ENCODE data around the gene PRG2. TPM values are rescaled to one million over a fixed set of nuclear protein-coding genes. Genes with fewer than 3 reads are reported as not detected.

The PRG2 gene
- total and polyA plus RNA-seq, 9 of the 15 experiments (the other 6 are each of a cell fraction or from before 2014, with no cell fraction given), result 1.8 to 78.0 (median 26.6) TPM

- ChIA-PET CTCF (ENCODE audit: low intra/inter-chr PET ratio) (no interaction called here), POLR2A (interaction anchor here (1.7 kb wide), 2 partner anchors 8 to 16 kb away, joined by 4 to 7 read pairs; partner anchors contain the start of gene SLC43A3)
- no peak for ATAC-seq
- Histone ChIP-seq H3K9me1 (ENCODE audit: control insufficient read depth, insufficient read depth, low read length) (no peaks in the 10 kb centered on the region), H2AFZ (ENCODE audit: low read depth, low read length) (no peak overlapping the region), H3K79me2 (ENCODE audit: control insufficient read depth, insufficient read depth, low read length) (no peaks in the 10 kb centered on the region), H3K36me3 (ENCODE audit: control insufficient read depth, insufficient read depth, low read length) (no peaks in the 10 kb centered on the region), H3K4me2 (ENCODE audit: insufficient read depth, low read length) (no peak overlapping the region), H3K27ac (ENCODE audit: extremely low read depth, low read depth, low read length) (no peak overlapping the region), H4K20me1 (replicated peaks; ENCODE audit: control insufficient read depth, insufficient read depth, low read length) (no peaks in the 10 kb centered on the region), H3K4me3 (no peak overlapping the region), H3K9me3 (replicated peaks; ENCODE audit: control insufficient read depth, insufficient read depth, low read depth, low read length) (no peaks in the 10 kb centered on the region), H3K27me3 (ENCODE audit: control insufficient read depth in 2 of 2, insufficient read depth in 2 of 2, low read length in 2 of 2) (no peaks in the 10 kb centered on the region; a peak in 1 of 5 replicates), H3K9ac (ENCODE audit: insufficient read depth in 1 of 2, low read depth in 2 of 2, low read length in 2 of 2) (no peak overlapping the region), H3K4me1 (replicated peaks in 1 of 2; ENCODE audit: control insufficient read depth in 2 of 2, insufficient read depth in 2 of 2, low read length in 2 of 2) (peaks cover 12 to 36% of the 10 kb centered on the region in 2 experiments)
- no TSS peak for BruUV-seq (replicated peaks)
- no peak for FAIRE-seq
- in situ Hi-C loops (cut with MboI), result no loop called here
- no peak for DNase-seq (ENCODE audit: extremely low read depth in 1 of 4, low spot score in 3 of 4)
- 22% methylated on average over 7 of the region's 7 CpGs for WGBS (ENCODE audit: insufficient coverage, low coverage, missing lambda C conversion rate)
- intact Hi-C loops (cut with micrococcal nuclease), result no loop called here
- TF ChIP-seq ESRRB (CRISPR knock-in tag; IDR thresholded peaks at IDR 0.05; ENCODE audit: borderline replicate concordance) (no peak), ZNF143 (CRISPR knock-in tag; IDR thresholded peaks at IDR 0.05) (no peak), CBX1 (IDR thresholded peaks at IDR 0.05; ENCODE audit: low read depth) (no peak), DPF2 (IDR thresholded peaks at IDR 0.05) (0 out of 2 replicates have a peak, but pooled peaks have one; percentile 12), RAD21 (CRISPR knock-in tag; conservative IDR thresholded peaks at IDR 0.05 in 1 of 2, IDR thresholded peaks at IDR 0.05 in 1 of 2) (no peak), ARID3B (CRISPR knock-in tag; IDR thresholded peaks at IDR 0.05; ENCODE audit: borderline replicate concordance) (no peak), RCOR1 (IDR thresholded peaks at IDR 0.05; ENCODE audit: borderline replicate concordance in 1 of 2, low read depth in 2 of 2, low read length in 2 of 2) (0 out of 4 replicates have a peak, but pooled peaks of 1 of the 2 experiments have one; percentile 8), ZFP36 (IDR thresholded peaks at IDR 0.05; ENCODE audit: low read depth, low read length, partially characterized antibody) (no peak), HDAC3 (IDR thresholded peaks at IDR 0.05; ENCODE audit: borderline replicate concordance, partially characterized antibody) (no peak), ZNF239 (CRISPR knock-in tag; IDR thresholded peaks at IDR 0.05) (no peak), FOXA3 (CRISPR knock-in tag; conservative IDR thresholded peaks at IDR 0.05 in 1 of 2, IDR thresholded peaks at IDR 0.05 in 1 of 2) (no peak), ZNF121 (CRISPR knock-in tag; conservative IDR thresholded peaks at IDR 0.05) (peak; percentile 85)
- TF ChIP-seq, protein P1, sequence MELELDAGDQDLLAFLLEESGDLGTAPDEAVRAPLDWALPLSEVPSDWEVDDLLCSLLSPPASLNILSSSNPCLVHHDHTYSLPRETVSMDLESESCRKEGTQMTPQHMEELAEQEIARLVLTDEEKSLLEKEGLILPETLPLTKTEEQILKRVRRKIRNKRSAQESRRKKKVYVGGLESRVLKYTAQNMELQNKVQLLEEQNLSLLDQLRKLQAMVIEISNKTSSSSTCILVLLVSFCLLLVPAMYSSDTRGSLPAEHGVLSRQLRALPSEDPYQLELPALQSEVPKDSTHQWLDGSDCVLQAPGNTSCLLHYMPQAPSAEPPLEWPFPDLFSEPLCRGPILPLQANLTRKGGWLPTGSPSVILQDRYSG (tag; conservative IDR thresholded peaks at IDR 0.05; ENCODE audit: low read depth), result no peak
- TF ChIP-seq, protein P2, sequence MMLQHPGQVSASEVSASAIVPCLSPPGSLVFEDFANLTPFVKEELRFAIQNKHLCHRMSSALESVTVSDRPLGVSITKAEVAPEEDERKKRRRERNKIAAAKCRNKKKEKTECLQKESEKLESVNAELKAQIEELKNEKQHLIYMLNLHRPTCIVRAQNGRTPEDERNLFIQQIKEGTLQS (IDR thresholded peaks at IDR 0.05), result peak; percentile 84
- TF ChIP-seq, protein P2 (CRISPR knock-in tag; conservative IDR thresholded peaks at IDR 0.05), result no peak
- TF ChIP-seq, protein P3, sequence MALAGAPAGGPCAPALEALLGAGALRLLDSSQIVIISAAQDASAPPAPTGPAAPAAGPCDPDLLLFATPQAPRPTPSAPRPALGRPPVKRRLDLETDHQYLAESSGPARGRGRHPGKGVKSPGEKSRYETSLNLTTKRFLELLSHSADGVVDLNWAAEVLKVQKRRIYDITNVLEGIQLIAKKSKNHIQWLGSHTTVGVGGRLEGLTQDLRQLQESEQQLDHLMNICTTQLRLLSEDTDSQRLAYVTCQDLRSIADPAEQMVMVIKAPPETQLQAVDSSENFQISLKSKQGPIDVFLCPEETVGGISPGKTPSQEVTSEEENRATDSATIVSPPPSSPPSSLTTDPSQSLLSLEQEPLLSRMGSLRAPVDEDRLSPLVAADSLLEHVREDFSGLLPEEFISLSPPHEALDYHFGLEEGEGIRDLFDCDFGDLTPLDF (CRISPR knock-in tag; IDR thresholded peaks at IDR 0.05), result no peak
These were observed 45.6 kb upstream of the PRG2 start for GRCh38 chr11:57436031-57436430.

Data from K562 (cell line).